GM19455 (cell line): ENCODE data around the gene SLC12A4.

ENCODE experiments used
- ATAC-seq: cut with Tn5 transposase; IDR thresholded peaks from one replicate; pipeline ENCODE4 v1.9.1; 2021; ENCODE audit not compliant: unreplicated experiment

The SLC12A4 gene

DNA sequence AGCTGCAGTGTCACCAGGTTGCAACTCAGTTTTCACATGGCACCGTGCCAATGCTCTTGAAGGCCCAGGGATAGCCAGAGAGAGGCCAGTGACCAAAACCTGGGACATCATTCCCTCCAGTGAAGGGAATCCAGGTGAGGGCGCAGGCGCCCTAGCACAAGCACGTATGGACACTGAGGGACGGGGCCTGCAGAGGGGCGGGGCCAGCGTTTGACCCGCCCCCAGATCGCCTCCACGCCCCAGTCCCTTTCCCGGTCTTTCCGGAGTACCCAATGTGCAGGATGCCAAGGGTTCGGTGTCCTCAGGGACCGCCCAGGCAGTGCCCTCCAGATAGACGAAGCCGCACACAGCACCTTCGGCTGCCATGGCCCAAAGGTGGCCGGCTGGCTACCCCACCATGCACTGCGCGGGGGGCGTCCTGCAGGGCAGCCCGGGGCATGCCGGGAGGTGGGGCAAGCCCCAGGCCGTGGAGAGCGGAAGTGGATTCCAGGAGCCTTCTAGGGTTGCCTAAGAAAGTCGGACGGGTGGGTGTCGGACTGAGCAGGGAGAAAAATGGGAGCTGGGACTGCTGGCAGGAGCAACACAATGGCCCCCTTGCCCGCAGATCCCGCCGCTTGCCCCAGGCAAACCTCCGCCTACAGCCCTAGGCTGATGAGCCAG is 4.6 kb downstream of the SLC12A4 start:
- no peak for ATAC-seq

DNA sequence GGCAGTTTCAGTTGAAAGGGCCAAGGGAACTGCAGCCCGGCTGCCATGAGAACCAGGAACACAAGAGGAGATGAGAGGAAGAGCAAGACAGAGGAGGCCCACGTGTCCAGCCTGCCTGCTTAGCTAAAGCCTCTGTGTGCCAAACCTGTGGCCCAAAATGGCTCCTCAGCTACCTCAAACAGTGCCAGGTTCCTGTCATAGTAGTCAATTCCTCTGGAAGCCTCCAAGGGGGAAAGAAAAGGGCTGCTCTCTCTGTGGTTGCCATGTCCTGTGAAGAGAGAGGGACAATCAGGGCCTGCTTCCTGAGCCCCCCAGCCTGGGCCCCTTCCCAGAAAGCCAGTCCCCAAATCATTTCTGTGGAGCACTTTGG is 5.2 kb downstream of the SLC12A4 start:
- ATAC-seq, result no peak

DNA sequence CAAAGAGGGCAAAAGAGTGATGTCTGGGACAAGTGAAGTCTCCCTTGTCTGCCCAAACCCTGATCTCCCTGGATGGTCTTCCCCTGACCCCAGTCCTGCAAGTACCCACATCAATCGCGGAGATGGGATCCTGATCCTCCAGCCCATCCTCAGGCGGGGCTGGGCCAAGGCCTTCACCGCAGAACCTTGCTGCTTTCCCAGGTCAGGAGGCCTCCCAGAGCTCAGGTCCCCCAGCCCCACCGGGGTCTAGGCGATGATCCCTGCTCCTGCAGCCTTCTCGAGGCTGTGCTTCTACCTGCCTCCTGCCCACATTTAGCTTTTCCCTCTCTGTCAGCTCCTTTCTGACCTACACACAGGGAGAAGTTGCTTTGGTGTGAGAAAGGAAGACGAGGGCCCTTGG is 6.3 kb downstream of the SLC12A4 start:
- ATAC-seq, result no peak

DNA sequence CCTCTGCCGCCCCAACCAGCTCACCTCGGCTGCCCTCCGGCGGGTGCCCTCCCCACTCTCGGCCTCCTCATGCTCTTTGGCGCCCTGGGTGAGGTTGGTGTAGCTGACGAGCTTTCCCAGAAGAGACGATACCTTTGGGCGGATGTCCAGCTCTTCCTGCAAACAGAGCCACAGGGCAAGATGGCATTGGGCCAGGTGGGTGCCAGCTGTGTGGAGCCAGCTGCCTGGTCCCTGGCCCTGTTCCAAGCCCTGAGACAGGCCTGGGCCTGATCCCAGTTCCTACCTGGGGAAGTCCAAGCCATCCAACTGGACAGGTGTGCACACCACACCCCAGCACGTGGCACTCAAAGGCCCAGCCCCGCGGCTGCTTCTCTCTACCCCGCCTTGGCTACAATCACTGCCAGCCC is 6.9 kb downstream of the SLC12A4 start:
- no peak for ATAC-seq

DNA sequence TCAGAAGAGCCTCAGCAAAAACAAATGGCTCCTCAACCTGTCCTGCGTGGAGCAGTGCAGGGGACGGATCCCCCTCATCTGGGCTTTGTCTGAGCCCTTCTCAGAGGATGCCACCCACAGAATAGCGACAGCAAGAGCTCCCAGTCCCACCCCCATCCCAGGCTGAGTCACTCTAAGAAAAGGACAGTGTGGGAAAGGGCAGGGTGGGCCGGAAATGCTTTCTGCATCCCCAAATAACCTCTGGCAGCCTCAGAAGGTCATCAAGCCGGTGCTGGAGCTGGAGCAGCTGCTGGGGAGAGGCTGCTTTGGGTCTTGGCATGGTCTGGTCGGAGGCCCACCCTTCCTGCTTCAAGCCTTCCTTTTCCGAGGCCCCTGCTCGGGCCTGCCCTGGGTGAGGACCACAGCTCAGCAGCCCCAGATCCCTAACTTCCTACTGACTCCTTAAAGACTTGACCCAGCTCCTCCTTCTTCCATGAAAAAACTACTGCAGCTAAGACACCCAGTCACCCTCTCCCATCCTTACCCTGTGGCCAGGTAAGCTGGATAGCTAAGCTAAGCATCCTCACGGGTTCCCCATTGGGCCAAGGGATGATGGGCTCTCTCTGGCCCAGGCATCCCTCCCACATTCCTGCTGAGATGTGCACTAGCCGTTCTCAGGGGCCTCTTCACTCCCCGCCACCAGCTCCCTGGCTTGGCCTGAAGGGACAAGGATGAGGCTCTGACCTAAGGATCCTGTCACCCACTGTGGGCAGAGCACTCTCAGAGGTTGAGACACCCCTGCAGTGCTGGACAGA is 8.7 kb downstream of the SLC12A4 start:
- no peak for ATAC-seq

DNA sequence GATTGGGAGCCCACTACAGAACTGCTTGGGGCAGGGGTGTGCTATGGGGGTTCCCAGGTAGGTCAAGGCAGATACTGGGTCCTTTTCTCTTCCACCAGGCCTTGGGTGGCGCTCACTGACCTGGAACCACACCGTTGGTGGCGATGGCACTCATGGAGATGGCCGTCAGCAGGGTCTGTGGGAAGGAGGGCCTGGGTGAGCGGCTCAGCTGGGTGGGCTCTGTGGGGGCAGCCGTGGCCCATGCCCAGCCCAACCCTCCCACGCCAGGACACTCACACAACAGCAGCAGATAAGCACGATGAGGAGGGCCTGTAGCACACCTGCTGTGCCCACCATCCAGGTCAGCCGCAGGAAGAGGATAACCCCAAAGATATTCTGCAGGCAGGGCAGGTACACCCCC is 10.8 kb downstream of the SLC12A4 start:
- no peak for ATAC-seq

DNA sequence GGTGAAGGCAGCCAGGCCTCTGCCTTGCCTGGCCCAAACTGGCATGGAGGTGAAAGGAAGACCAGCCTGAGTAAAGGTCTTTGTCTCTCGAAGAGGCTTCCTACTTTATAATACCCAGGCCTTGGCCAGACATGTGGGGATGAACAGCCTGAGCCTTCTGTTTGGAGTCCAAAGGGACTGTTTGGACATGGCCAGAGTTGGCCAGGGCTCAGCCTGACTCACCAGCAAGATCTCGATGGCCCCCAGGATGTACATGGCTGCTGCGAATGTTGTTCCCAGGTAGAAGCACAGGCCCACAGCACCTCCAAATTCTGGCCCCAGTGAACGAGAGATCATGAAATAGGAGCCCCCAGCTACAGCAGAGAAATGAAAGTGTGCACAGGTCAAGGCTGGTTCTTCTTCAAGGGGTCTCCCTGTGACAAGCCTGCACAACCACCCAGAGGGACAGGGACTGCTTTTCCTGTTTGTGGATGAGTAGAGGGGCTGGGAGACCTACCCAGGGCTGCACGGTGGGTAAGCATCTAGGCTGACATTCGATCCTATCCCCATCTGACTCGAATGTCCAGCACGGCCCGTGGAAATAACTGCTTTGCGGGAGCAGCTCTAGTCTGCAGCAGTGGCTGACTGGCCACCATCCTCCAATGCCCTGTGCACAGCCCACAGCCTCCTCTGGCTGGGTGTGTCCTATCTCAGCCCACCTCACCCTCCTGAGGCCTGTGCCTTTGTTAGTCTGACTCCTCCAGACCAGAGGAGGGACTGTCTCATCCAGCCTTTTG is 13.8 kb downstream of the SLC12A4 start:
- ATAC-seq, result no peak

DNA sequence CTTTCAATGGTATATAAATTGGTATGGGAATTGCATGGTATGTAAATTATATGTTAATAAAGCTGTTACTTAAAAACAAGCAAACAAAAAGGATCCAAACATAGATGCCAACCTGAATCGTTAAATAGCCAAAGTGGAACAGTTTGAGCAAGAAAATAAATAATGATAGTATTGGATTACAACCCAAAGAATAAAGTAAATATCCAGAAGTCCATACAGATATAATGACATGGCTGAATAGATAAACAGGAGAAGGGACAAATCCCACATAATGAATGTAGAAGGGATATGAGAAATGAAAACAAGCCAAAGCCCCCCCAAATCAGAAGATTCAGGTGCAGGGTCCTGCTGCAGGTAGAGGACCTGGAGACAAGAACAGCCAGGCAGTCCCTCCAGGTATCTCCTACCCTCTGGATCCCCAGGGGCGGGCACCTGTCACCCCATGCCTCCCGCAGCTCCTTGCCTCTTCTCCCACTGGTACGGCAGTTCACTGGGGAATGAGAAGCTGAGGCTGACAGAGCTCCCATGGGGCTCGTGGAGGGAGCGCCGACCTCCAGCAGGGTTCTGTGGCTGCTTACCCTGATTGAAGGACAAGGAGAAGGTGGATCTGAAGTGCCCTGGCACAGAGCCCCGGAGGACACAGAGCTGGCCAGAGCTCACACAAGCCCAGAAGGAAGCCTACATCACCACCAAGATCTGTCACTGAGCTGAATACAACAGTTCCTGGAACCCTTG is 14.6 kb downstream of the SLC12A4 start:
- no peak for ATAC-seq

DNA sequence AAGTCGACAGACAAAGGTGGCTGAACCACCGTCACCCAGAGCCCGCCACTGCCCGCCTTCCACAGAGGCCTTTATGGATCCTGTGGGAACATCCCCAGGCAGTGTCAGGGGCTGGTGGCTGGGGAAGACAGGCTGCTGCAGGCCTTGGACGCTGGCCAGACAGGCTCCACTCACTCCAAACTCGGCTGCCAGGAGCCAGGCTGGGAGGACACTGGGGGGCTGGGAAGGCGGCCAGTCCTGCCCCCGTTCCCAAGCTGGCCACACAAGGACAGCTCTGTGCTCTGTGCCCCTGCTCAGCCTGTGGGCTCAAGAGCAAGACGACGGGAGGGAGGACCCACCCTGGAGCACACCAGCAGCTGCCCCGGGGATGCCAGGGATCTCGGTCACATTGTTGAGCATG is 17.0 kb downstream of the SLC12A4 start:
- no peak for ATAC-seq

DNA sequence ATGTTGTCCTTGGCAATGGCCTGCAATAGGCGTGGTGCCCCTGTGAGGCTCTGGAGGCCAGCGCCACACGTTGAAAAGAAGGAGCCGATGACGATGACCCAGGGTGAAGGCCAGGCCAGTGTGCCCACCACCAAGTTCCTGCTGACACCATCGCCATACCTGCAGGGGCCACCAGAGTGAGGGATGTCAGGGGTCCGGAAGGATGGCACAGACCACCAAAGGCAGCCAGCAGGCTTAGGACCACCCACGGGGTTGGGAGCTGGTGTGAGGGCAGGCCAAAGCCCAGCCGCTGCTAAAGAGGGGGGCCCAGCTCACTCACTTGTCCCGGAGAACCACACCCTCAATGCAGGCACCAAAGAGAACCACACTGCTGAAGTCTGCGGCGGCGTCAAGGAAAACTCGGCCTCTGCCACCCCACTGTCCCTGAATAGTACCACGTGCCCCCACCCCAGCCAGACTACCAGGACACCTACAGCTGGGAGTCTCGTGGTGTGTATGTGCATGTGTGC is 18.0 kb downstream of the SLC12A4 start:
- ATAC-seq, result no peak

DNA sequence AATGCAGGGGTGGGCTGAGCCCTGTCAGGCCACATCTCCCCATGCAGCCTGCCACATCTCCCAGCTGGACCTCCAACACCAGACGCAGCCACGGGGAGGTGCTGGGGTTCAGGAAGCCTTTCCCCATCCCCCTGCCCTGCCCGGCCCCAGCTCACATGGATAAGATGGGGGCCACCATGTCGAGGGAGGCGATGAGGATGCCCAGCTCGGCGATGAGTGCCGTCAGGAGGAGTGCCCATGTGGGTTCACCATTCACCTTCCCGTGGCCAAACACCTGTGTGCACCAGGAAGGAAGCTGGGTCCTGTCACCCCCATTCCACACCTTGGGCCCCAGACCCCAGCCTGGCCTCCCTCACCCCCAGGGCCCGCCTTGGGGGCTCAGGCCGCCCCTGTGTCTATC is 18.8 kb downstream of the SLC12A4 start:
- ATAC-seq, result no peak

DNA sequence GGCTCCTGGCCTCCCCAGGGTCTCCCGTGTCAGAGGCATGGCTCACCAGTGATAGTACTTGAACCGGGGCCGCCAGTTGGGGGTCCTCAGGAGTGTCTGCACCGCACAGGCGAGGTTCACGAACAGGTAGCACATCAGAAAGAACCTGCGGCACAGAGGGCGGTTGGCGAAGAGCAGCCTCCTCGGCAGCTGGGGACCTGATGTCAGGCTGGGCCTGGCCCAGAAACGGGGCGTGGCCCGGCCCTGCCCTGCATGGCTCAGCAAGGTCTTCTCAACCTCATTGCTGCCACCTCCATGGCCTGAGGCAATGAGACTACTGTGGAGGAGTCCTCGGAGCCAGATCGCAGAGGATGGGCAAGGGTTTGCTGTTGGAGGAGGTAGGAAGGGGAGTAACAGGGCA is 20.4 kb downstream of the SLC12A4 start:
- no peak for ATAC-seq

DNA sequence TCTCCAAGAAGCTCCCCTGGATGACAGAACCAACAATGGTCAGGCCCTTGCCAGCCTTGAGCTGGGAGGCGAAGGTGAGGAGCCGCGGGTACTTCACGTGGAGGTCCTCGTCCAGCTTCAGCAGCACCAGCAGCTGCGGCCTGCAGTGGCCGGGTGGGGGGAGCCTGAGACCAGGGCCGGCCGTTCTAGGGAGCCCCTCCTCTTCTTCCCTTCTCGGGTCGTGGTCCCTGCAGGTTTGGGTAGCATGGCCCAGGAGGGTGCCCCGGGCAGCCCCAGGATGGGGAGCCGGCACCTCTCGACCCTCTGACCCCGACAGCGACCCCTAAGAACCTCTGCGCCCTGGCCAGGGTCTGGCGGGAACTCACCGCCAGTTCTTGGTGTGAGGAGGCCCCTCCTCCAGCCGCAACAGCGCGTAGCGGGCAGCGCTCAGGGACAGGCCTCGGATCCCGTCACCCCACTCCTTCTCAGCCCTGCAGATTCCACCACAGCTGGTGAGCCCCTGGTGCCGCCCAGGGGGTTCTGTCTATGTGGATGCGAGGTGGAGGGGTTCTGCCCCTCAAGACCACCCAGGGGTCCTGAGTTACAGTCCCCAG is 21.4 kb downstream of the SLC12A4 start:
- ATAC-seq, result no peak

DNA sequence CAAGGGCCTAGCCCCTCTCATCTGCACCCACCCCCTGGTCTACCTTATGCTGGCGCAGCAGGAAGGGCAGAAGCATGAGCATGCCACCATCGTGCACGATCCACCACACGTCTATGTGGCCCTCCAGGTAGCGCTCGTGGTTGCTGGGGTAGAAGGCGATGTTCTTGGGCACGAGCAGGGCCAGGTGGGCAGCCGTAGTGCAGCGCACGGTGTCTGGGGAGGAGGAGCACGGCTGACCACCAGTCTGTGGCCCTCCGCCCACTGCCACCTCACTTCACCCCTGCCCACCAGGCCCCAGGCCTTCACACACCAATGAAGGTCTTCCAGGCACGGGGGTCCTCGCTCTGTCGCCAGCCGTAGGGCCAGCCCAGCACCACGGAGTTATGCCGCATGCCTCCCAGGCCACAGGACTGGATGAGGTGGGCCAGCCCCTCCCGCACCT is 22.3 kb downstream of the SLC12A4 start:
- ATAC-seq, result no peak

DNA sequence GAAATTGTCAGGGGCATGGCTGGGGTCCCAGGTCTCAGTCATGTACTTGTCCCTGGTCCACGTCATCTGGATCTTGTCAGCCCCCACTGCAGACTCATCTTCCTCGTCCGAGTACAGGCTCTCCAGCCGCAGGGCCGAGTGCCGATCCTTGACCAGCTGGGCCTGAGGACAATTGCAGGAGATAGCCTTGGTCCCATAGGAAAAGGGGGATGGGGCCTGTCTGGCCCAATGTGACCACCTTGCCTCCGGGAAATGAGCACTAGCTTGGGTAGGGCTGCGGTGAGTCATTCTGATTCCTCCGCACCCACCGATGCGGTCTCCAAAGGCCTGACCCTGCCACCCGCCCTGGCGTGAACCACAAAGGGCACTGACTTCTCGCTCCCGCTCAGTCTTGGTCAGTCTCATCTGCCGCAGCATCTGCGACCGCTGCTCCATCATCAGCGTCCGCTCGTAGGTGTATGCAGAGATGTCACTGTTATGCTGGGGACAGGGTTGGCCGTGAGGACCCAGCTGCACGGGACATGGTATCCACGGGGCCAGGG is 23.0 kb downstream of the SLC12A4 start:
- ATAC-seq, result no peak

DNA sequence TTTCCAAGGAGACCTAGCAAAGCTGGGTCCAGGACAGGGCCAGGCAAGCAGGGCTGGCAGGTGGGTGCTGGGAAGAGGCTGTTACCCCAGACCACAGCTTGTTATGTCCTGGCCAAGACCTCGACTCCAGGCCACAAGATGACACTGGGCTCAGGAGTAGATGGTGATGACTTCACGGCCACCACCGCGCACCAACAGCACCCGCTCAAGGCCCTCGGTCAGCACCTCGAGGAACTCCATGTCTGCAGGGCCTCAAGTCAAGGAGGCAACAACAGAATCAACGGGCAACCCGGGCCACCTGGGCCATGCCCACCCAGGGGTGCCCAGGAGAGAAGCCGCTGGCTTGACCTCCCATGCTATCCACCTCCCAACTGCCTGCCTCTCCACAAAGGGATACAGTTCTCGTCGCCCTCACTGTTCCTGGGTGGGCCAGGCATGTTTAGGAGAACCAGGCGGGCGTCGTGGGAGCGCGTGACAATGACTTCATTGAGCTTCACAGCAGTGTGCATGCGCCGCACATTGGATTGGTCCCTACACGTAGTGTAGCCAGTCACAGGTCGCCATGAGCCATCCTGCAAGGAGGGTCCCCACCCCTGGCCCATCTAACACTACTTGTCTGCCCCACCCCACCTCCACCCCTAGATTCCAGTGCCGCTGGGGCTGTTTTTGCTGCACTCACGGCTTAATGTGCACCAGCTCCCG is 23.6 kb downstream of the SLC12A4 start:
- ATAC-seq, result no peak

DNA sequence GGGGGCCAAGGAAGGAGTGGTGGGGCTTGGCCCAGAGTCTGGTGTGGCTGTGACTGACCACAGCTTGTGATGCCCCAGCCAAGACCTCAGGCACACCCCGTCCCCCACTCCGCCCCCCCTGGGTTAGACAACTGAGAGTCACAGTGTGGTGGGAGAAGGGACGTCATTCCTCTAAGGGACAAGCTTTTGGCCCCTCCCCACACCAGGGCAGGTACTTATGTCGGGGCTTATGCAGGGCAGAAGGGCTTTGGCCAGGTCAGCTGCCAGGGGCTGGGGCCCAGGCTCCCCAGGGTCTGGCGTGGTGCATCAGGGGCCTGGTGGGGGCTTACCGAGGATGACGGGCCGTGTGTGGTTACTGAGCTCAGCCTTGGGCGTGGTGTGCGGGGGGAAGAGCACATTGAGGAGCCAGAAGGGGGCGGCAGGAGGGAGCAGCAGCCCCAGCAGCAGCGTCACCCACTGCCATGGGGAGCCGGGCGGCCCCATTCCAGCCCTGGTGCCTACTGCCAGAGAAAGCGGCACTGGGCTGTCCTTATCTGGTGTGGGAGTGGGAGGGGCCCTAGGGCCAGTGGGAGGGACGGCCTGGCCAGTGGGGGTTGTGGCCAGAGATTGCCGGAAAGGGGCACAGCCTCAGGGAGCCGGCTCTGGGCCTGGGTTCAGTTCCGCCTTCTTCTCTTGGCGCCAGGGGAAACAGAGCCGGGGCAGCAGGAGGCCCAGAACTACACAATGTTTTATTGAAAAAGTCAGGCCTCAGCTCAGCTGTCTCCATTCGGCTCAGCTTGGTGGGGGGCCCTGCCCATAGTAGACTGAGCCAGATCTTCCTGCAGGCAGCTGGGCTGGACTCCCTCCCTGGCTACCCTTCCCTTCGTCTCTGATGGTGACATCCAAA is 24.6 kb downstream of the SLC12A4 start, which contains the start of gene LCAT:
Gene LCAT (minus strand): TSS at position 502 of the 886 bp plus-strand sequence. CDS start 19 bp downstream, at position 483.
- no peak for ATAC-seq

DNA sequence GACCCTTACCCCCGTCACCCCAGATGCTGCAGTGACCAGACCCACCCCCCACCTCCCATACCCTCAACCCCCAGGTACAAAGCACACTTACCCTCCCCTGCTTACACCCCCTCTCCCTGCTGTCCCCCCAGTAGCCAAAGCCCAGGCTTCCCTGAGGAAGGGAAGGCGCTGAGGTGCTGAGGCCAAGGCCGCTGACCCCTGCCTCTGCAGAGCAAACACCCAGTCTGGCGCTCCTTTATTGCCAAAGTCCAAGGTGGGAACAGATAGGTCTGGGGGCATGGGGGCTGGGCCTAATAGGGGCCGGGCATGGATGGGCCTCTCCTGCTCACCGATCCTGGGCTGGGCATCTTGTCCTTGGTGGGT is 25.2 kb downstream of the SLC12A4 start:
- ATAC-seq, result no peak
